Effector memory CD8-positive, alpha-beta T cell (primary cell): Measurements from ENCODE around the gene NRARP.

Experiments used
- ATAC-seq: fragments of 150-1000 bp; cut with Tn5 transposase; replicated peaks from 2 replicates; pipeline ENCODE4 v1.10.0; 2021; ENCODE audit warnings: mild to moderate bottlenecking, moderate library complexity
- DNase-seq, 3 experiments: peaks; one replicate each; pipeline ENCODE4 v3.0.0; 2021
- H3K27ac Mint-ChIP-seq, 2 donors: one replicate each; pipeline ENCODE4 v1.8.0; 2022; ENCODE audit warnings: mild to moderate bottlenecking in 2 of 2, mixed read lengths in 2 of 2, moderate library complexity in 2 of 2
- H3K27me3 Mint-ChIP-seq, 2 donors: one replicate each; pipeline ENCODE4 v1.8.0; 2022; ENCODE audit warnings: mixed read lengths in 2 of 2
- H3K36me3 Mint-ChIP-seq: one replicate; pipeline ENCODE4 v1.8.0; 2022; ENCODE audit warnings: mild to moderate bottlenecking, moderate library complexity, mixed read lengths; ENCODE audit not compliant: insufficient read depth
- H3K4me1 Mint-ChIP-seq, 2 donors: one replicate each; pipeline ENCODE4 v1.8.0; 2022; ENCODE audit warnings: low read depth in 2 of 2, mixed read lengths in 2 of 2
- H3K4me3 Mint-ChIP-seq, 2 donors: one replicate each; pipeline ENCODE4 v1.8.0; 2022; ENCODE audit warnings: mild to moderate bottlenecking in 2 of 2, mixed read lengths in 2 of 2, moderate library complexity in 2 of 2
- H3K9me3 Mint-ChIP-seq, 2 donors: one replicate each; pipeline ENCODE4 v1.8.0; 2022; ENCODE audit warnings: mixed read lengths in 2 of 2

NRARP gene

GRCh38 chr9:137276473-137277328, 25.4 kb downstream of the NRARP start:
- H3K27ac Mint-ChIP-seq = peak overlapping the region in 1 of 2 donors; percentile 91
- DNase-seq = no peak
- no peak for ATAC-seq
- peaks cover 4% of the 10 kb centered on the region for H3K36me3 Mint-ChIP-seq
- H3K4me1 Mint-ChIP-seq = peaks cover 13 to 16% of the 10 kb centered on the region in 2 donors
- no peaks in the 10 kb centered on the region for H3K9me3 Mint-ChIP-seq
- peak overlapping the region; percentile 74 to 83 for H3K4me3 Mint-ChIP-seq
- H3K27me3 Mint-ChIP-seq = no peaks in the 10 kb centered on the region

DNA sequence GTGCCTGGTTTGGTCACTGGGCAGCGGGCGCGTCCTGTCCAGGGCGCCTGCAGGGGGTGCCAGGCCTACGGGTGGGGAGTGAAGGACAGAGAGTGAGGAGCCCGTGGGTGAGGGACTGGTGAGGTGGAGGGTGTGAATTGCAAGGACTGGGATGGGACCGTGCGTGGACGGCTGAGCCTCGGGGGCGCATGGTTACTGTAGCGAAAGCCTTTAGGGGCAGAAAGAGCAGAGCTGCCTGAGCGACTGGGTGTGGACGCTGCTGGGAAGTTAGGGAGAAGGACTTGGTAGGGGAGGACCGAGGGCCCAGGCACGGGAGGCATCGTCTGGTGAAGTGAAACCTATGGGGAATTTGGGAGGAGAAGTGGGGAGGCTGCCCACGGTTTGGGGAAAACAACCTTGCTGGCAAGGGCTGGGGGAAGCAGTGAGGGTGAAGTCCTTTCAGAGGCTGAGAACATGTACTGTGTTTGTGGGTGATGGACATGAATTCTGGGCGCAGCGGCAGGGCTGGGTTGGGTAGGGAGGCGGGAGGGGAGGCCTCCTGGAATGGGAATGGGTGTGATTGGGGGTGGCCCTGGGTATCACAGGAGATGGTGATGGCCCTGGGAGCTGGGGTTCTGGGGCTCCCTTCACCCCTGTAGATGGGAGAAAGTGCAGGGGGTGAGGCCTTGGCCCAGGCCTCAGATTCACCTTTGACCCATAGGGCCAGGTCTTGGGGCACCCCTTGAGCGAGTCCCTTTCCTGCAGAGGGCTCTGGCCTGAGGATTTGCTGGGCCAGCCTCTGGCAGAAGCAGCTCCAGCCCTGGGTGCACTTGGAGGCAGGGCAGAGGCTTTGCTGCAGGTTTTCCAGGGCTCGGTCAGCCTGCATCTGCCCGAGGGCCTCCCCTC, 26.2 kb downstream of the NRARP start:
- peaks cover 18 to 22% of the 10 kb centered on the region in 2 donors for H3K4me1 Mint-ChIP-seq
- H3K27ac Mint-ChIP-seq = peak overlapping the region in 1 of 2 donors; percentile 9
- H3K36me3 Mint-ChIP-seq = peaks cover 7% of the 10 kb centered on the region
- H3K27me3 Mint-ChIP-seq = no peaks in the 10 kb centered on the region
- no peak for ATAC-seq
- H3K4me3 Mint-ChIP-seq = no peak overlapping the region
- DNase-seq = no peak
- H3K9me3 Mint-ChIP-seq = no peaks in the 10 kb centered on the region

GRCh38 chr9:137275203-137275587, 26.9 kb downstream of the NRARP start:
- Mint-ChIP-seq H3K27me3 (no peaks in the 10 kb centered on the region), H3K9me3 (no peaks in the 10 kb centered on the region), H3K27ac (peak overlapping the region in 1 of 2 donors; percentile 9), H3K36me3 (peaks cover 7% of the 10 kb centered on the region), H3K4me3 (peak overlapping the region in 1 of 2 donors; percentile 28), H3K4me1 (peaks cover 18 to 21% of the 10 kb centered on the region in 2 donors)
- ATAC-seq (no peak), DNase-seq (no peak)

DNA sequence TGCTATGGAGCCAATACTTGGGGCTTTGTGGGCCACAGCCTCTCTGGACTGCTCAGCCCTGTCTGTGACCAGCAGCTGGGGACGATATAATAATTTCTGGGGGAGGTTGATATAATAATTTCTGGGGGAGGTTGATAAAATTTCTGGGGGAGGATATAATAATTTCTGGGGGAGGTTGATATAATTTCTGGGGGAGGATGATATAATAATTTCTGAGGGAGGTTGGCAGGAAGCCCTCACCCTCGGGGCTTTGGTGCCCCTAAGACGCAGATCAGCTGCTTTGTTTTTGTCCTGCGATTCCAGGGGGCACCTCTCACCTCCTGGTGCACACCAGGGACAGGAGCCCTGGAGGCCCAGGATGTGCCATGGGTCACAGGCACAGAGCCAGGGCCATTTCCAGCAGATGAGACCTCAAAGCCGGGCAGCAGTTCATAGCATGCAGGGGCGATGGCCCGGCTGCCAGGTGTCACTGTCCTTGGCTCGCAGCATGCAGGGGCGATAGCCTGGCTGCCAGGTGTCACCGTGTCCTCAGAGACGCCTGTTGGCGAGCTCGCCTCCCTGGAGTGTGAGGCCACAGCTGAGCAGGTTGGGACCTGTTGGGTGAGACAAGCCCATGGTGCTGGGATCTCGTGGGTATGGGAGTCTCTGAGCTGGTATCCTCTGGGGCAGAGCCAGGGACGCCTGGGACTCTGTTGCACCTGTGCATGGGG, 28.3 kb downstream of the NRARP start:
- H3K4me1 Mint-ChIP-seq = peaks cover 19 to 26% of the 10 kb centered on the region in 2 donors
- peak overlapping the region in 1 of 2 donors; percentile 38 for H3K27ac Mint-ChIP-seq

DNA sequence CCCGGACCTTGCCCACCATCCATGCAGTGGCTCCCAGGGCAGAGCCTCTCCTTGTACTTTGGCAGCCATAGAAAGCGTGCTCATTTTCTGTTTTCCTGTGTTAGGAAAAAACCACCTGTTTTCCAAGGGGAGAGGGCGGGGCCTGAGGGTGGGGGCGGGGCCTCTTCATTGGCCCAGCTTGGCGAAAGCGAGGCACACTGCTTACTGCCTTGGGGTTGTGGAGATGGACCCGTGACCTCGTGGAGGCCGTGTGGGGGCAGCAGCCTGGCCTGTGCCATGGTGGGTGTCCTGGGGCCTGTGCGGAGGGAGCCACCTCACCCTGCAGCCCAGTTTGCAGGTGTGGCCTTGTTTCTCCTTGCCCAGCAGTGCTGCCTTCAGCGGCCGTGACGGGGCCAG, 29.0 kb downstream of the NRARP start:
- Mint-ChIP-seq H3K4me3 (no peak overlapping the region), H3K27ac (no peak overlapping the region), H3K9me3 (no peaks in the 10 kb centered on the region), H3K4me1 (peaks cover 23 to 26% of the 10 kb centered on the region in 2 donors), H3K36me3 (peaks cover 16% of the 10 kb centered on the region), H3K27me3 (no peaks in the 10 kb centered on the region)
- ATAC-seq = no peak
- no peak for DNase-seq

More for the DNA sequence above, 28.3 kb downstream of the NRARP start:
- no peak overlapping the region for H3K4me3 Mint-ChIP-seq
- peaks cover 14% of the 10 kb centered on the region for H3K36me3 Mint-ChIP-seq
- no peak for ATAC-seq
- no peaks in the 10 kb centered on the region for H3K27me3 Mint-ChIP-seq
- H3K9me3 Mint-ChIP-seq = no peaks in the 10 kb centered on the region
- DNase-seq = no peak

DNA sequence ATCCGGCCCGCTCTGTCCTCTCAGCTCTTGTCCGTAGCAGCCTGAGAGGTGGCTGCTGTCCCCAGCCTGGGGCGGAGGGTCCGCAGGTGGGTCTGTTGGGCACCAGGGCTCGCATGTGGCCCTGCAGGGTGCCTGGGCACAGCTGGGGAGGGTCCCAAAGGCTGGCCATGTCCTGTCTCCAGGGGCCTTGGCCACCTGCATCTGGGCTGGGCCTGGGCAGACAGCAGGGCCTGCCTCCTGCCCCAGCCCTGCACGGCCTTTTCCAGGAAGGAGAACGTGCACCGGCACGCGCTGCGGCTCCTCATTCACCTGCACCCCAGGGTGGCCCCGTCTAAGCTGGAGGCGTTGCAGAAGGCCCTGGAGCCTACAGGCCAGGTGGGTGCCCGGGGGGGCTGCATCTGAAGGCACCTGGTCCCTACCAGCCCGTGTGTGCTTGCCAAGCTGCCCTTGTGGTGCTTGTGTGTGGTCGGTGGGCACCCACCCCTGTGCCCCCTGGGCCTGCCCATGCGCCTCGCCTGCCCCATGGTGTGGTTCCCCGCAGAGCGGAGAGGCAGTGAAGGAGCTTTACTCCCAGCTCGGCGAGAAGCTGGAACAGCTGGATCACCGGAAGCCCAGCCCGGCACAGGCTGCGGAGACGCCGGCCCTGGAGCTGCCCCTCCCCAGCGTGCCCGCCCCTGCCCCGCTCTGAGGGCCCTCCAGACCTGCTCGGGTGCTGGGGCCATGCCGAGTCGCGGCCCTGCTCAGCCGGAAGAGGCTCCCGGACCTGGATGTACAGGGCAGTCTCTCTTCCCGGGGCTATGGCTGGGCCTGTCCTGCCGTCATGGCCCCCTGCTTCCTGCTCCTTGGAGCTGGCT, 29.6 kb downstream of the NRARP start:
- Mint-ChIP-seq H3K4me1 (peaks cover 23% of the 10 kb centered on the region in 2 donors), H3K36me3 (peaks cover 22% of the 10 kb centered on the region), H3K27ac (no peak overlapping the region), H3K4me3 (no peak overlapping the region), H3K9me3 (no peaks in the 10 kb centered on the region), H3K27me3 (no peaks in the 10 kb centered on the region)
- ATAC-seq = no peak
- DNase-seq = no peak

DNA sequence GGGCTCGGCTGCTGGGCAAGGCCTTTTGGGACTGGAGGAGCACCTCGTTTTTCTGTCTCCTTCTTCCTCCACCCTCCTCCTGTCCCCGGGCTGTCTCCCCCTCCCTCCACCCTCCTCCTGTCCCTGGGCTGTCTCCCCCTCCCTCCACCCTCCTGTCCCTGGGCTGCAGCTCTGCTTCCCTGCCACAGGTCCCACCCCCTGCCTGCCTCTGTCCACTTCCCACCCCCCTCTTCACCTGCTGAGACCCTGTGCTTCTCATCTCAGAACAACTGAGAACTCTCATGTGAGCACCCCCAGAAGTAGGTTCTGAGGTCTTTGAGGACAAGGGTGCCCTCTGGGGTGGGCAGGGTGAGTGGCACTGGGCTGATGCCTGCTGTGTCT, 30.4 kb downstream of the NRARP start:
- H3K36me3 Mint-ChIP-seq = peaks cover 25% of the 10 kb centered on the region
- H3K27ac Mint-ChIP-seq = peak overlapping the region in 1 of 2 donors; percentile 44
- ATAC-seq (no peak), DNase-seq (no peak)
- peaks cover 18 to 19% of the 10 kb centered on the region in 2 donors for H3K4me1 Mint-ChIP-seq
- H3K27me3 Mint-ChIP-seq = no peaks in the 10 kb centered on the region
- no peaks in the 10 kb centered on the region for H3K9me3 Mint-ChIP-seq
- H3K4me3 Mint-ChIP-seq = peak overlapping the region in 1 of 2 donors; percentile 12

DNA sequence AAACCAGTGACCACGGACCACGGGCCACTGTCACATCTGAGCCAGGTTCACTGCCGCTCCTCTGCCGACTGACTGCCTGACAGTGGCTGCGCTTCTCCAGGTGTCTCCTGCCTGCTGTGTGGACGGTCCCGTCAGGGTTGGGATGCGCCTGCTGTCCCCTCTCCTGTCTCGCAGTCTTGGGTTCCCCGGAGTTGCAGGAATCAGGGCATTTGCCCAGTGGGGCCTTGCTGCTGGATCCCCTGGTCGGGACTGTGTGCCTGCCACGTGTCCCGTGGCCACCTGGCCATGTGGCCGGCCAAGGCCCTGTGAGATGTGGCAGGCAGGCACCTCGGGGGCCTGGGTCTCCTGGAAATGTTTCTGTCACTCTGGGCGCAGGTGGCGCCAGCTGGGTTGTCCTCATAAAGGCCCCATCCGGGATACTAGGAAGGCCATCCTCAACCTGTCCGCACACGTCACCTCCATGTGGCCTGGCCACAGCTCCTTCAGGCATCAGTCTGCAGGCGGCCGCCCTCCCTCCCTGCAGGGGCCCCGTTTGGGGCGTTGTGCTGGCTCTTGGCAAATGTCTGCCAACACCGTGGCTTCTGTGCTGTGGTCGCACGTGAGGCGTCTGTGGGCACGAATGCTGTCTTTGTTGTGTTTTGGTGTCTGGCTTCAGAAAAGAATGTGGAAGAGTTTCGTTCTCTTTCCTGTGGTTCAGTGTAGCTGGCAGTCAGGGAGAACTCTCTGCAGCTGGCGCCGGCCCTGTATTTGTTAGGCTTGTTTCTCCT, 31.0 kb downstream of the NRARP start:
- DNase-seq = no peak
- peak; percentile 72 for ATAC-seq
- H3K4me3 Mint-ChIP-seq = peak overlapping the region in 1 of 2 donors; percentile 12
- H3K4me1 Mint-ChIP-seq = peaks cover 16 to 18% of the 10 kb centered on the region in 2 donors
- H3K27me3 Mint-ChIP-seq = no peaks in the 10 kb centered on the region
- peak overlapping the region in 1 of 2 donors; percentile 44 for H3K27ac Mint-ChIP-seq
- H3K36me3 Mint-ChIP-seq = peaks cover 25% of the 10 kb centered on the region
- no peaks in the 10 kb centered on the region for H3K9me3 Mint-ChIP-seq

- Mint-ChIP-seq H3K4me3 (no peak overlapping the region), H3K36me3 (peaks cover 36% of the 10 kb centered on the region), H3K9me3 (no peaks in the 10 kb centered on the region), H3K27ac (no peak overlapping the region), H3K27me3 (no peaks in the 10 kb centered on the region), H3K4me1 (peaks cover 9 to 11% of the 10 kb centered on the region in 2 donors)
- no peak for ATAC-seq
- DNase-seq = no peak
Observed at GRCh38 chr9:137269231-137269772, 32.8 kb downstream of the NRARP start.

DNA sequence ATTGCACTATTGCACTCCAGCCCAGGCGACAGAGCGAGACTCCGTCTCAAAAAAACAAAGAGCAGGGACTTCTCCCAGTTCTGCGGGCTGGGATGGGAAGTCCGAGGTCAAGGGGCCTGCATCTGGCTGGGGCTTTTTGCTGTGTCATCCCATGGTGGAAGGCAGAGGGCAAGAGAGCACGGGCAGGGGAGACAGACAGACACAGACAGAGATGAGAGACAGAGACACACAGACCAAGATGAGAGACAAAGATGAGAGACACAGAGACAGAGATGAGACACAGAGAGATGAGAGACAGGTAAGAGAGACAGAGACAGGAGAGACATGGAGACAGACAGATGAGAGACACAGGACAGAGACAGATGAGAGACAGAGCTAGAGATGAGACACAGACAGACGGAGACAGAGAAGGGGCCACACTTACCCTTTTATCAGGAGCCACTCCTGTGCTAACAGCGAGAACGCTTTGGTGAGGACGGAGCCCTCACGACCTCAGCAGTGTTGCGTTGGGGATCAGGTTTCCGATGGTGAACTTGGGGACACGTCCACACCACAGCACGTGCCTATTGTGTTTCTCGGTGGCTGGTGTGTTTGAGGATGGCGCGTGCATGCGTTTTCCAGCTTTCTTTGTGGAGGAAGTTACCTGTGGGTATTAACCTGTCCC, 33.4 kb downstream of the NRARP start:
- ATAC-seq (no peak), DNase-seq (no peak)
- no peak overlapping the region for H3K27ac Mint-ChIP-seq

DNA sequence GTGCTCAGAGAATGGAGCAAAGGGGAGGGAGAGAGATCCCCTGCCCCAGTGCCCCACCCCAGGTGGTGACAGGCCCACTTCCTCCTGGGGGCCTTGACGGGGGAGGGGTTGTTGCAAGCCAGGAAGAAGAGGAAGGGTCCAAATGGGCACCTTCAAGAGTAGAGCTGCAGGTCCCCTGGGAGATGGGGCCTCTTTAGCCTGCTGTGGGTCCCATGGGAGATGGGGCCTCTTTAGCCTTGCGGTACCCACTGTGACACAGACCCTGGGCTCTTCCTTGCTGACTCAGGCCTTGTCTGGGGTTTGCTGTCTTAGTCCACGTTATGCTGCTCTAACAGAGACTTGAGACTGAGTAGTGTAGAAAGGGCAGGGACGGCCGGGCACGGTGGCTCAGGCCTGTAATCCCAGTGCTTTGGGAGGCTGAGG, 34.1 kb downstream of the NRARP start:
- no peak for ATAC-seq
- H3K9me3 Mint-ChIP-seq = no peaks in the 10 kb centered on the region
- DNase-seq = no peak
- peaks cover 9 to 11% of the 10 kb centered on the region in 2 donors for H3K4me1 Mint-ChIP-seq
- peaks cover 39% of the 10 kb centered on the region for H3K36me3 Mint-ChIP-seq
- no peak overlapping the region for H3K27ac Mint-ChIP-seq
- no peak overlapping the region for H3K4me3 Mint-ChIP-seq
- H3K27me3 Mint-ChIP-seq = no peaks in the 10 kb centered on the region

More for the DNA sequence above, 33.4 kb downstream of the NRARP start:
- H3K9me3 Mint-ChIP-seq = no peaks in the 10 kb centered on the region
- peaks cover 9 to 11% of the 10 kb centered on the region in 2 donors for H3K4me1 Mint-ChIP-seq
- no peak overlapping the region for H3K4me3 Mint-ChIP-seq
- peaks cover 39% of the 10 kb centered on the region for H3K36me3 Mint-ChIP-seq
- no peaks in the 10 kb centered on the region for H3K27me3 Mint-ChIP-seq
